Measurements from ENCODE around the gene JAM2.
"Not testable (repeated sequence)": the region's sequence is repeated elsewhere in the genome, so short reads cannot be mapped to it uniquely, and the experiment has no call there.

Gene JAM2, protein sequence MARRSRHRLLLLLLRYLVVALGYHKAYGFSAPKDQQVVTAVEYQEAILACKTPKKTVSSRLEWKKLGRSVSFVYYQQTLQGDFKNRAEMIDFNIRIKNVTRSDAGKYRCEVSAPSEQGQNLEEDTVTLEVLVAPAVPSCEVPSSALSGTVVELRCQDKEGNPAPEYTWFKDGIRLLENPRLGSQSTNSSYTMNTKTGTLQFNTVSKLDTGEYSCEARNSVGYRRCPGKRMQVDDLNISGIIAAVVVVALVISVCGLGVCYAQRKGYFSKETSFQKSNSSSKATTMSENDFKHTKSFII

GRCh38 chr21:25638660-25639550, at the start of gene JAM2:
JAM2 (plus strand) TSS chr21:25639258; CDS start chr21:25639822, 564 bp downstream.
- DNase-seq: peak; percentile 28

GRCh38 chr21:25589887-25590286, 49.2 kb upstream of the JAM2 start:
- DNase-seq: no peak

DNA sequence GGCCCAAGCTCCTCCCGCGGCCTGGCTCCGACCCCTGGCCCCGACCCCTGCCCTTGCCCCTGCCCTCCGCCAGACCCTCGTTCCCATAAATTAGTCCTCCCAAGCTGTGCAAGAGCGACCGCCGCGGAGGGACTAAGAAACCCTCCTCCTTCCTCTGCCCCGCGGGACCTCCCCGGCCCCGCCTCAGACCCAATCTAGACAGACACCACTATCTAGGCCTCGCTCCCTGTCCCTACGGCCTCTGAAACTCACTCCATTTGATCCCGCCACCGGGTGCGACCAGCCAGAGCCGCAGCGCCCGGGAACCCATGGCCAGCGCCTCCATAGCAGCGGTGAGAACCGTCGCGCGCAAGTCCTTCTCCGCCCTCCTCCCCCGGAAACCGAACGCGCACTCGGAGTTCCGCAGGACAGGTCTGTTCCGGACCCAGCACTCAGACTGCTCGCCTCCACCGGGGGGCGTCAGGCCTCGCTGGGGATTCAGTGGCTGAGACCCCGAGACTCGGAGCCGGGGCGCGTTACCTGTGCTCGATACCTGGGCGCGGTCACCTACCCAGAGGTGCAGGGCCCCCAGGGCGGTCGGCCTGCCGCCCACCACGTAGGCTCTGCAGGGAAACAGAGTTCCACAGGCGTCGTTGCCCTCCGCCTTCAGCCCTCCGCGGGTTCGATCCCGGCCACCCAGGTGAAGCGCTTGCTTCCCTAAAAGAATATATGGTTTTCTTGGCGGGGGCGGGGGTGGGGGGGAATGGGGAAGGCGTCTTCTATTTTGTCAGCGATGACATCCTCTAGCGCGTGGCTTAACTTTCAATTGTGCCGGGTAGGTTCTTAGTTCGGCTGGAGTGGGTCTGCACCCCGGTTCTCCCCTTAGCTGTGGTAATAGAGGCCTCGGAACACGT, 31.7 kb upstream of the JAM2 start, which contains the start of gene MRPL39:
Gene MRPL39, minus strand, starts transcription at position 331 of the 893 bp plus-strand sequence. Its CDS starts 6 bp downstream, at position 325.
- DNase-seq: peak; percentile 89

- DNase-seq: peak; percentile 84
Observed at GRCh38 chr21:25608044-25608737, 30.9 kb upstream of the JAM2 start.

DNA sequence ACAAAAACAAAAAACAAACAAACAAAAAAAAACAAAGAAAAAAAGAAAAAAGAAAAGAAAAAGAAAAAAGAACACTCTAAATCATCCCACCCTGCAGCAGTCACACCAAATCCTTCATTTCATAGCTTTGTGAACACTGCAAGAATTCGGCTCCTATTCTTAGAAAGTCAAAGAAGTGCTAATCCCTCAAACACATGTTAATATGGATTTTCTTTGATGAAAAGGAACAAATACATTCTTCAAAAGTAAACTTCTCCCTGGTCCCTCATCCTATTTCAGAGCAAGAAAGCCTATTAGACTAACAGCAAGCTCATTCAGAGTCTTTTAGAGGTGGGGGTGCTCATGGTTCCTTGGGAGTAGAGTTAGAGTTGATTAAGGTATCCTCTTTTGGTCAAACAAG, 24.6 kb upstream of the JAM2 start:
- no peak for DNase-seq

GRCh38 chr21:25615880-25616279, 23.2 kb upstream of the JAM2 start:
- no peak for DNase-seq

DNA sequence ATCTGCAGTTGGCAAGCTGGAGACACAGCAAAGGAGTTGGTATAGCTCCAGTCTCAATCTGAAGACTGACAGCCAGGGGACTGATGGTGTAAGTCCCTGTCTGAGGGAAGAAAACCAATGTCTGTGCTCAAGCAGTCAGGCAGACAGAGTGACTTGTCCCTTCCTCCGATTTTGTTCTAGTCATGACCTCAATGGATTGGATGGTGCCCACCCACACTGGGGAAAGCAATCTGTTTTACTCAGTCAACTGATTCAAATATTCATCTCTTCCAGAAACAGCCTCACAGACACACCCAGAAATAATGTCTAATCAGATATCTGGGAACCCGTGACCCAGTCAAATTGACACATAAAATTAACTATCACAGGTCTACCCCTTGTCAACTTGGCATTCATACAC, 19.9 kb upstream of the JAM2 start:
- no peak for DNase-seq

- DNase-seq: no peak
Observed at GRCh38 chr21:25624511-25624910, 14.5 kb upstream of the JAM2 start.

- DNase-seq: no peak
Observed at GRCh38 chr21:25625036-25625435, 14.0 kb upstream of the JAM2 start.

DNA sequence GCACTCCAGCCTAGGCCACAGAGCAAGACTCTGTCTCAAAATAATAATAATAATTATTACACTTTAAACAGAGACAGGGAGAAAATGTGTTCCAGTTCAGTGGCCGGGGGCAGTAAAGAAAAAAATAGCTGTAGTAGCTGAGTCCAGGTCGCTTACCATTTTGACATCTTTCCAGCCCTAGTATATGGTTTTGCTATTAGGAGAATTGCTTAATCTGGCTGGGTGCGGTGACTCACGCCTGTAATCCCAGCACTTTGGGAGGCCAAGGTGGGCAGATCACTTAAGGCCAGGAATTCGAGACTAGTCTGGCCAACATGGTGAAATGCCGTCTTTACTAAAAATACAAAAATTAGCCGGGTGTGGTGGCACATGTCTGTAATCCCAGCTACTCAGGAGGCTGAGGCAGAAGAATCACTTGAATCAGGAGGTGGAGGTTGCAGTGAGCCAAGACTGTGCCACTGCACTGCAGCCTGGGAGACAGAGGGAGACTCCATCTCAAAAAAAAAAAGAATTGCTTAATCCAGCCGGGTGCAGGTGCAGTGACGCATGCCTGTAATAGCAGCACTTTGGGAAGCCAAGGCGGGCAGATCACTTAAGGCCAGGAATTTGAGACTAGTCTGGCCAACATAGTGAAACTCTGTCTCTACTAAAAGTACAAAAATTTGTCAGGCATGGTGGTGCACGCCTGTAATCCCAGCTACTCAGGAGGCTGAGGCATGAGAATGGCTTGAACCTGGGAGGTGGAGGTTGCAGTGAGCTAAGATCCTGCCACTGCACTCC, 13.1 kb upstream of the JAM2 start:
- not testable (repeated sequence) for DNase-seq

- no peak for DNase-seq
Observed at GRCh38 chr21:25626757-25627156, 12.3 kb upstream of the JAM2 start.

GRCh38 chr21:25632296-25632695, 6.8 kb upstream of the JAM2 start:
- DNase-seq: no peak

- no peak for DNase-seq
Observed at GRCh38 chr21:25635310-25635709, 3.7 kb upstream of the JAM2 start.

DNA sequence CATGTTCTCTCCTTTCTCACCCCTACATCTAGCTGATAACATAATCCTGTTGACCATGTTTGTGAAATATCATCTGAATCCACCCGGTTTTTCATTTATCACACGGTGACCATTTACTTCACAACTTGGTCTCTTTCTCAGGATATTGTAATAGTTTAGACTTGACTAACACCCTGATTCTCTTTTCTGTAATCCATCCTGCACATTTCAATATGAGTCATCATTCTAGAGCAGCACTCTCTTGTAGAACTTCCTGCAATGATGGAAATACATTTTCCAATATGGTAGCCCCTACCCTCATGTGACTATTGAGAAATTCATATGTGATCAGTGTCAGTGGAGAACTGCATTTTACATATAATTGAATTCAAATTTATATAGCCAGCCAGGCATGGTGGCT, 2.3 kb upstream of the JAM2 start:
- no peak for DNase-seq

- no peak for DNase-seq
Observed at GRCh38 chr21:25637851-25638659, 1.0 kb upstream of the JAM2 start.

- DNase-seq: peak; percentile 47
Observed at GRCh38 chr21:25639551-25640201, 618 bp downstream of the JAM2 start.

- DNase-seq: no peak
Observed at GRCh38 chr21:25640202-25640942, 1.3 kb downstream of the JAM2 start.

GRCh38 chr21:25640943-25641292, 1.9 kb downstream of the JAM2 start:
- DNase-seq: no peak

DNA sequence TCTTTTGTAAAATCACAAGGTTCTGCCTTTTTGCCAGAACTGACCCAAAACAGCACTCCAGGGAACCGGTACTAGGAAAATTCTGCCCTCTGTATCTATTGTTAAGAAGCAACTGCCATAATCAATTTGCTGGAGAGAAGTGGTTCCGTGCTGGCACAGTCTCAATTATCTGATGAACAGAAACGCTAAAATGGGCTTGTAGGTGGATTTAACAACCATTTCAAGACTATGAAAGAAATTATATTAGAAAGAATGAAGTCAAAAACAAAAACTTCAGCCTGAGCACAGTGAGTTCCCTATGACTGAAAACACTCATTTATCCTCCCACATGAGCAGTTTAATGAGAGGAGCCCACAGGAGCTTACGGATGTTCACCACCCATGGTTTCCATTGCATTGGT, 4.4 kb downstream of the JAM2 start:
- DNase-seq: no peak
